Hepatocyte (in vitro differentiated cells): ENCODE data around the gene SAP30L. TPM values are rescaled to one million over a fixed set of nuclear protein-coding genes. Genes with fewer than 3 reads are reported as not detected.

Source experiments
- DNase-seq: peaks from one replicate; pipeline ENCODE4 v3.0.0-alpha.2; 2016; ENCODE audit warnings: low spot score
- H2AFZ ChIP-seq: fragments of 200-600 bp; sonication (generic); 2 replicates; pipeline ENCODE4 v1.6.0; 2016; ENCODE audit warnings: antibody characterized with exemption, mild to moderate bottlenecking
- H3K27ac ChIP-seq: fragments of 200-600 bp; sonication (generic); 2 replicates; pipeline ENCODE4 v1.5.1; 2016; ENCODE audit warnings: mild to moderate bottlenecking
- H3K27me3 ChIP-seq: fragments of 200-600 bp; sonication (generic); 2 replicates; pipeline ENCODE4 v1.6.1; 2016
- H3K36me3 ChIP-seq: fragments of 200-600 bp; sonication (generic); replicated peaks from 2 replicates; pipeline ENCODE4 v1.5.1; 2016; ENCODE audit warnings: low read depth; ENCODE audit not compliant: insufficient read depth
- H3K4me1 ChIP-seq: fragments of 200-600 bp; sonication (generic); 2 replicates; pipeline ENCODE4 v1.5.1; 2016; ENCODE audit warnings: mild to moderate bottlenecking, moderate library complexity; ENCODE audit not compliant: insufficient read depth
- H3K4me2 ChIP-seq: fragments of 200-600 bp; sonication (generic); 2 replicates; pipeline ENCODE4 v1.6.0; 2016
- H3K4me3 ChIP-seq: fragments of 200-600 bp; sonication (generic); 2 replicates; pipeline ENCODE4 v1.5.1; 2016; ENCODE audit warnings: mild to moderate bottlenecking
- H3K79me2 ChIP-seq: fragments of 200-600 bp; sonication (generic); 2 replicates; pipeline ENCODE4 v1.6.0; 2017; ENCODE audit warnings: mild to moderate bottlenecking
- H3K9me2 ChIP-seq: fragments of 200-600 bp; sonication (generic); replicated peaks from 2 replicates; pipeline ENCODE4 v1.6.0; 2017; ENCODE audit warnings: mild to moderate bottlenecking; ENCODE audit not compliant: insufficient read depth
- H3K9me3 ChIP-seq: fragments of 200-600 bp; sonication (generic); 2 replicates; pipeline ENCODE4 v1.5.1; 2016; ENCODE audit warnings: low read depth, mild to moderate bottlenecking
- H4K20me1 ChIP-seq: fragments of 200-600 bp; sonication (generic); 2 replicates; pipeline ENCODE4 v1.6.0; 2016; ENCODE audit warnings: mild to moderate bottlenecking; ENCODE audit not compliant: insufficient read depth, poor library complexity, severe bottlenecking
- CTCF ChIP-seq: fragments of 200-600 bp; sonication (generic); IDR thresholded peaks from 2 replicates; pipeline ENCODE4 v1.5.1; 2016; ENCODE audit warnings: antibody characterized with exemption, mild to moderate bottlenecking; ENCODE audit not compliant: poor library complexity
- EZH2 ChIP-seq: fragments of 200-600 bp; sonication (generic); IDR thresholded peaks from 2 replicates; pipeline ENCODE4 v1.6.1; 2016; ENCODE audit warnings: antibody characterized with exemption, mild to moderate bottlenecking, borderline replicate concordance
- EZH2phosphoT487 ChIP-seq: fragments of 200-600 bp; sonication (generic); IDR thresholded peaks from one replicate; pipeline ENCODE4 v1.6.1; 2018; ENCODE audit warnings: antibody characterized with exemption, mild to moderate bottlenecking, low read depth, moderate library complexity; ENCODE audit not compliant: unreplicated experiment, severe bottlenecking
- WGBS: methylation state at CpG from one replicate; pipeline ENCODE4 v1.1.6; 2016; ENCODE audit warnings: low lambda C conversion rate; ENCODE audit errors: missing lambda C conversion rate; 5-methylcytosine and 5-hydroxymethylcytosine counted together
- polyA plus RNA-seq: library from polyadenylated mRNA; unstranded; fragments of >200 nt; fragmentation: Nextera tagmentation; extraction: Ambion mirVana; gene quantifications from 2 replicates; pipeline ENCODE4 v1.2.1, GENCODE V29; 2016
- total RNA-seq: library from RNA; depleted of rRNA; stranded (reverse); fragments of >200 nt; gene quantifications from 2 replicates; pipeline ENCODE4 v1.2.3, GENCODE V29; 2014

SAP30L gene
- total and polyA plus RNA-seq, 2 experiments from 2014 or later = 21.6 to 45.6 TPM

GRCh38 chr5:154487541-154487940 is 41.7 kb downstream of the SAP30L start:
- Histone ChIP-seq H4K20me1 (no peaks in the 10 kb centered on the region), H3K79me2 (no peaks in the 10 kb centered on the region), H2AFZ (no peak overlapping the region), H3K9me3 (no peaks in the 10 kb centered on the region), H3K27ac (peak overlapping the region; percentile 27), H3K36me3 (no peaks in the 10 kb centered on the region), H3K9me2 (no peaks in the 10 kb centered on the region), H3K4me3 (no peak overlapping the region), H3K4me1 (peaks cover 41% of the 10 kb centered on the region), H3K27me3 (peaks cover 56% of the 10 kb centered on the region), H3K4me2 (no peak overlapping the region)
- DNase-seq = no peak
- 21% methylated on average over 2 of the region's 2 CpGs for WGBS
- no peak for TF ChIP-seq CTCF
- no peak for TF ChIP-seq EZH2

- H3K4me3 ChIP-seq = no peak overlapping the region
- no peak overlapping the region for H3K4me2 ChIP-seq
- H3K4me1 ChIP-seq = peaks cover 4% of the 10 kb centered on the region
- no peaks in the 10 kb centered on the region for H3K79me2 ChIP-seq
- TF ChIP-seq CTCF = no peak
- H2AFZ ChIP-seq = no peak overlapping the region
- H4K20me1 ChIP-seq = no peaks in the 10 kb centered on the region
- H3K27ac ChIP-seq = no peak overlapping the region
- H3K9me2 ChIP-seq = no peaks in the 10 kb centered on the region
- WGBS = 33% methylated on average over 2 of the region's 2 CpGs
- no peak for DNase-seq
- peaks cover 36% of the 10 kb centered on the region for H3K27me3 ChIP-seq
- H3K9me3 ChIP-seq = no peaks in the 10 kb centered on the region
- H3K36me3 ChIP-seq = no peaks in the 10 kb centered on the region
Measured at GRCh38 chr5:154491941-154492340, 46.1 kb downstream of the SAP30L start.

GRCh38 chr5:154493274-154493673 is 47.5 kb downstream of the SAP30L start:
- Histone ChIP-seq H3K4me3 (no peak overlapping the region), H3K9me3 (no peaks in the 10 kb centered on the region), H3K27me3 (peaks cover 26% of the 10 kb centered on the region), H3K79me2 (no peaks in the 10 kb centered on the region), H3K4me1 (no peaks in the 10 kb centered on the region), H3K36me3 (no peaks in the 10 kb centered on the region), H3K4me2 (no peak overlapping the region), H4K20me1 (no peaks in the 10 kb centered on the region), H3K27ac (no peak overlapping the region), H3K9me2 (no peaks in the 10 kb centered on the region), H2AFZ (no peak overlapping the region)
- no peak for TF ChIP-seq EZH2phosphoT487
- TF ChIP-seq EZH2 = no peak
- no peak for TF ChIP-seq CTCF
- no peak for DNase-seq
- 79% methylated on average over 29 of the region's 29 CpGs for WGBS

- H3K9me3 ChIP-seq = no peaks in the 10 kb centered on the region
- TF ChIP-seq EZH2 (no peak), EZH2phosphoT487 (no peak), CTCF (no peak)
Measured at GRCh38 chr5:154494036-154494435, 48.2 kb downstream of the SAP30L start.

More at GRCh38 chr5:154494036-154494435, 48.2 kb downstream of the SAP30L start:
- Histone ChIP-seq H2AFZ (no peak overlapping the region), H3K9me2 (no peaks in the 10 kb centered on the region), H3K79me2 (no peaks in the 10 kb centered on the region), H3K4me3 (no peak overlapping the region), H3K4me2 (no peak overlapping the region), H3K4me1 (no peaks in the 10 kb centered on the region), H3K27me3 (peaks cover 23% of the 10 kb centered on the region), H4K20me1 (no peaks in the 10 kb centered on the region), H3K27ac (no peak overlapping the region), H3K36me3 (no peaks in the 10 kb centered on the region)
- 85% methylated on average over 4 of the region's 4 CpGs for WGBS
- DNase-seq = no peak
